ENCODE measurements around the gene ABHD12B. TPM values are rescaled to one million over a fixed set of nuclear protein-coding genes. Genes with fewer than 3 reads are reported as not detected.
A peak's percentile ranks its signal among the peaks of the same experiment; 100 is the strongest.

ABHD12B gene, protein sequence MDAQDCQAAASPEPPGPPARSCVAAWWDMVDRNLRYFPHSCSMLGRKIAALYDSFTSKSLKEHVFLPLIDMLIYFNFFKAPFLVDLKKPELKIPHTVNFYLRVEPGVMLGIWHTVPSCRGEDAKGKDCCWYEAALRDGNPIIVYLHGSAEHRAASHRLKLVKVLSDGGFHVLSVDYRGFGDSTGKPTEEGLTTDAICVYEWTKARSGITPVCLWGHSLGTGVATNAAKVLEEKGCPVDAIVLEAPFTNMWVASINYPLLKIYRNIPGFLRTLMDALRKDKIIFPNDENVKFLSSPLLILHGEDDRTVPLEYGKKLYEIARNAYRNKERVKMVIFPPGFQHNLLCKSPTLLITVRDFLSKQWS
- not detected for total RNA-seq

- Mint-ChIP-seq H3K27me3 (peaks cover 72% of the 10 kb centered on the region), H3K4me3 (no peak within 1 kb of the TSS), H3K4me1 (ENCODE audit: low read depth) (peaks cover 42% of the 10 kb centered on the region), H3K36me3 (ENCODE audit: low read depth) (no peaks in the 10 kb centered on the region), H3K9me3 (no peaks in the 10 kb centered on the region), H3K27ac (no peak within 1 kb of the TSS)
- ChIA-PET CTCF (interaction anchor here (1.5 kb wide), 1 partner anchor 18 kb away, joined by 5 read pairs; no protein-coding TSS in a partner anchor), POLR2A (interaction anchor here (0.6 kb wide), 1 partner anchor 109 kb away, joined by 3 read pairs; no protein-coding TSS in a partner anchor)
- ATAC-seq: no peak
- DNase-seq: no peak
- intact Hi-C loops (cut with micrococcal nuclease): no loop called here
- TF ChIP-seq, protein P1, sequence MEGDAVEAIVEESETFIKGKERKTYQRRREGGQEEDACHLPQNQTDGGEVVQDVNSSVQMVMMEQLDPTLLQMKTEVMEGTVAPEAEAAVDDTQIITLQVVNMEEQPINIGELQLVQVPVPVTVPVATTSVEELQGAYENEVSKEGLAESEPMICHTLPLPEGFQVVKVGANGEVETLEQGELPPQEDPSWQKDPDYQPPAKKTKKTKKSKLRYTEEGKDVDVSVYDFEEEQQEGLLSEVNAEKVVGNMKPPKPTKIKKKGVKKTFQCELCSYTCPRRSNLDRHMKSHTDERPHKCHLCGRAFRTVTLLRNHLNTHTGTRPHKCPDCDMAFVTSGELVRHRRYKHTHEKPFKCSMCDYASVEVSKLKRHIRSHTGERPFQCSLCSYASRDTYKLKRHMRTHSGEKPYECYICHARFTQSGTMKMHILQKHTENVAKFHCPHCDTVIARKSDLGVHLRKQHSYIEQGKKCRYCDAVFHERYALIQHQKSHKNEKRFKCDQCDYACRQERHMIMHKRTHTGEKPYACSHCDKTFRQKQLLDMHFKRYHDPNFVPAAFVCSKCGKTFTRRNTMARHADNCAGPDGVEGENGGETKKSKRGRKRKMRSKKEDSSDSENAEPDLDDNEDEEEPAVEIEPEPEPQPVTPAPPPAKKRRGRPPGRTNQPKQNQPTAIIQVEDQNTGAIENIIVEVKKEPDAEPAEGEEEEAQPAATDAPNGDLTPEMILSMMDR (IDR thresholded peaks at IDR 0.05): no peak
Measured at GRCh38 chr14:50871914-50872732, at the start of gene ABHD12B. ABHD12B (plus strand) TSS chr14:50872053; CDS start chr14:50872175, 122 bp downstream.

- ChIA-PET POLR2A (interaction anchor here (0.6 to 5.9 kb wide), 10 partner anchors 9 to 98 kb away, joined by 3 to 39 read pairs (median 4); partner anchors contain the start of gene NIN), CTCF (interaction anchor here (0.5 to 5.5 kb wide), 9 partner anchors 17 to 201 kb away, joined by 3 to 44 read pairs (median 7); no protein-coding TSS in a partner anchor)
- TF ChIP-seq, protein P1 (IDR thresholded peaks at IDR 0.05): no peak
- intact Hi-C loops (cut with micrococcal nuclease): no loop called here
- Mint-ChIP-seq H3K27me3 (no peaks in the 10 kb centered on the region), H3K4me1 (ENCODE audit: low read depth) (peaks cover 87% of the 10 kb centered on the region), H3K27ac (peak overlapping the region; percentile 90), H3K4me3 (peak overlapping the region; percentile 71), H3K9me3 (peaks cover 4% of the 10 kb centered on the region), H3K36me3 (ENCODE audit: low read depth) (peaks cover 41% of the 10 kb centered on the region)
- ATAC-seq (peak; percentile 79), DNase-seq (peak; percentile 32)
Measured at GRCh38 chr14:50822501-50823042, 49.3 kb upstream of the ABHD12B start.

DNA sequence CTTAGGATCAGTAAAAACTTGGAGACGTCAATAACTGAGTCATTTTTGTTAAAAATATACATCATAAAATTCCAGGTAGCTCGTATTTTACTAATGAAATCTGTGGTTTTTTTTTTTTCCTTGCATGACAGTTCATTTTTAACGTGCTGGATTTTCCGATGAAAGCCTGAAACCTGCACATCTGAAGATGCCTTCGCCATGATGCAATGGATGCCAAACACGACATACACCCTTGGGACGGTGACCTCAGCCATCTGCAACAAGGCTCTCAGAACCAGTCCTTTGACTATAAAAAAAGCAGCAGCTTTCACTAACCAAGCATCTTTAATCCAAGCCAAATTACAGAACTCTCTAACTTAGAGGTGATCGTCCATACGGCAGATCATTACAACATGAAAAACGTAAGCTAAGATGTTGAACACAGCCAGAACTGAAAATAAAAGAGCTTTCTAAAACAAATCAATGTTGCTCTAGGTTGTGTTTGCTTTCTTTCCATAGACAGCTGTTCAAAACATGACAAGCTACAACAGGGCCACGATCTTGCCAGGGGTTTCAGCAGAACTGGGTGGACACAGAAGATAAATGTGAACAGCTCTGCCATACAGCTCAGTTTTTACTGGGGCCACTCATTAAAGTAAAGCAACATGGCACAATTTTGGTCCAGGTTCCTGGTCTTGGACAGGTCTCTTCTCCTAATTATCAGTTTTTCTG, 48.6 kb upstream of the ABHD12B start:
- peak; percentile 22 for ATAC-seq
- TF ChIP-seq, protein P1 (IDR thresholded peaks at IDR 0.05): no peak
- POLR2A ChIA-PET: interaction anchor here (0.9 to 5.9 kb wide), 8 partner anchors 8 to 37 kb away, joined by 3 to 39 read pairs (median 4); partner anchors contain the start of gene NIN
- peaks cover 4% of the 10 kb centered on the region for H3K9me3 Mint-ChIP-seq
- intact Hi-C loops (cut with micrococcal nuclease): no loop called here
- peak; percentile 64 for DNase-seq
- H3K27ac Mint-ChIP-seq: peak overlapping the region; percentile 90
- H3K4me3 Mint-ChIP-seq: peak overlapping the region; percentile 71
- CTCF ChIA-PET: interaction anchor here (0.7 to 5.5 kb wide), 7 partner anchors 12 to 50 kb away, joined by 3 to 44 read pairs (median 9); no protein-coding TSS in a partner anchor
- no peaks in the 10 kb centered on the region for H3K27me3 Mint-ChIP-seq
- peaks cover 90% of the 10 kb centered on the region for H3K4me1 Mint-ChIP-seq (ENCODE audit: low read depth)
- H3K36me3 Mint-ChIP-seq (ENCODE audit: low read depth): peaks cover 42% of the 10 kb centered on the region

DNA sequence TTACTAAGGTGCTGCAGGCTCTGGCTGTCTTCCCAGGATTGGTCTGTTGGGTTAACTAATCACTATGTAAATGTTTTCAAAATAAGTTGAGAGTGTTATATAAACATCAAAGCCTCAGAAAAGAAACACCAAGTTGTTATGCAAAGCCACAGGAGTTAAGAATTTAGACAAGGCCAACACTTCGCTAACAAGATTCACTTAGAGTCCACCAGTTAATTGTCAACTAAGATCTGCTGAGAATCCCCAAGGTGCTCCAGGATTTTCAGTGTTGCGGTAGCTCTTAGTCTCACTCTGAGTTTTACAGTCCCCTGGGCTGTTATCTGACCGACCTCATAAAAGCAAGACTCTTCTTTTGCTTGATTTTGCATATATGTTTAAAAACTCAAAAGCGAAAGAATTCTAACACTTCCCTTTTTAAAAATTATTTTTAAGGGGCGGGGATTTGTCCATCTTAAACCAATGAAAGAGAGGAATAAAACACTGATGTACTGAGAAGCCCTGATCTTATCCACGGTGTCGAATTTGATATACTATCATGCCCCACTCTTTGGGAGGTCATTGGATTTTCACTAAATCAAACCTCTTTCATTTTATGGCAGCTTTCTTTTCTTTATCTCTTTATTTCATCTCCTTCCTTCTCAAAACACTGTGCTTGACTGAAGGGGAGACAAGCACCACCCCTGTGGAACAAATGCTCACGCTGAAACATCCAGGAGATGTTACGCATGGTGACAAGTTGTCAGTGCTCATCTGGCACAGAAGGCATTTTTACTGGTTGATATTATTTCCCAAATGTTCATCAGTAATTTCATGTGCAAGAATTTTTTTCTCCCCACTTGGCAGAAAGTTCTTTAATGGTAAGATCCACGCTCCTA, 47.9 kb upstream of the ABHD12B start:
- DNase-seq (no peak), ATAC-seq (no peak)
- Mint-ChIP-seq H3K27ac (peak overlapping the region; percentile 90), H3K36me3 (ENCODE audit: low read depth) (peaks cover 43% of the 10 kb centered on the region), H3K27me3 (no peaks in the 10 kb centered on the region), H3K9me3 (peaks cover 4% of the 10 kb centered on the region), H3K4me1 (ENCODE audit: low read depth) (peaks cover 91% of the 10 kb centered on the region), H3K4me3 (peak overlapping the region; percentile 71)
- ChIA-PET CTCF (interaction anchor here (0.7 to 5.5 kb wide), 7 partner anchors 11 to 51 kb away, joined by 3 to 44 read pairs (median 9); no protein-coding TSS in a partner anchor), POLR2A (interaction anchor here (0.9 to 5.9 kb wide), 8 partner anchors 7 to 38 kb away, joined by 3 to 39 read pairs (median 4); partner anchors contain the start of gene NIN)
- TF ChIP-seq, protein P1 (IDR thresholded peaks at IDR 0.05): no peak
- intact Hi-C loops (cut with micrococcal nuclease): no loop called here

Data from activated CD8-positive, alpha-beta T cell treated with anti-CD3 and anti-CD28 coated beads for 36 hours (primary cell).